ENCODE results near the gene CHSY1.

CHSY1 gene

GRCh38 chr15:101248274-101248673 is 3.6 kb downstream of the CHSY1 start:
- peak overlapping the region; percentile 59 for H3K27ac ChIP-seq
- TF ChIP-seq ZFX (IDR thresholded peaks at IDR 0.05) (no peak), CTCF (conservative IDR thresholded peaks at IDR 0.05) (no peak)

GRCh38 chr15:101246824-101247745 is 4.8 kb downstream of the CHSY1 start:
- TF ChIP-seq ZFX (IDR thresholded peaks at IDR 0.05) (no peak), CTCF (conservative IDR thresholded peaks at IDR 0.05) (no peak)
- peak overlapping the region; percentile 69 for H3K27ac ChIP-seq

GRCh38 chr15:101246391-101246790 is 5.5 kb downstream of the CHSY1 start:
- TF ChIP-seq ZFX (IDR thresholded peaks at IDR 0.05) = no peak
- no peak for TF ChIP-seq CTCF (conservative IDR thresholded peaks at IDR 0.05)
- no peak overlapping the region for H3K27ac ChIP-seq

GRCh38 chr15:101244889-101245668 is 6.8 kb downstream of the CHSY1 start:
- H3K27ac ChIP-seq = peak overlapping the region; percentile 93
- TF ChIP-seq CTCF (conservative IDR thresholded peaks at IDR 0.05) (no peak), ZFX (IDR thresholded peaks at IDR 0.05) (no peak)

DNA sequence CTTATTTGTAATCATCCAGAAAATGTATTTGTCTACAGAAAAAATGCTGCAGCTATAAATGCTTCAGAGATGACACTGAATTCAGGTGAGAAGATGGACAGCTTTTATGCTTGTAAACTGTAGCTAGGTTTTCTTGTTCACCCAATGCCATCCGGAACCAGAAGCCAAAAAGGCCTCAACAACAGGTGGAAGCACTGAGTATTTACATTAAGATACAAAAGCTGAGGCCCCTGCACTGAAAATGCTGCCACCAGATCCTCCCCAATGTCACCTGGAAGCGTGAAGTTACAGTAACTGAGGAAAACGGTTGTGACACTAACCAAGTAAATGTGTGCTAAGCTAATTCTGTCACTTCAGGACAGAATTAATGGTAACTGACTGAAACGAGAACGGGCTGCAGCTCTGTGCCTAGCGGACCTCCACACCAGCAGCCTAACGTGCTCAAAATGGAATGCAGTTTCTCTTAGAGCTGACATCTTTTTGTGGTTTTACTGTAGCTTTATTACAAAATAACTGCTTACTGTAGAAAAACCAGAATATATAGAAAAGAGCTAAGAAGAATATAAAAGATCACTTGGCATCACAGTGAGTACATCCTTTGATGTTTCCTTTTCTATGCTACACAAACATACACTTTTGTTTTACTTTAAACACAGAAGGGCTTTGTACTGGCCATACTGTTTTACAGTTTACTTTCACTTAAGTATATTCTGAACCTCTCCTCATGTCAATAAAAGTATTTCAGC is 7.6 kb downstream of the CHSY1 start:
- H3K27ac ChIP-seq = peak overlapping the region; percentile 93; the same call in 1 of the 2 replicates
- no peak for TF ChIP-seq ZFX (IDR thresholded peaks at IDR 0.05)
- TF ChIP-seq CTCF (conservative IDR thresholded peaks at IDR 0.05) = no peak

- TF ChIP-seq ZFX (IDR thresholded peaks at IDR 0.05) = no peak
- TF ChIP-seq CTCF (conservative IDR thresholded peaks at IDR 0.05) = no peak
- peak overlapping the region; percentile 27; the same call in 1 of the 2 replicates for H3K27ac ChIP-seq
Measured at GRCh38 chr15:101243420-101243819, 8.4 kb downstream of the CHSY1 start.
